OCI-LY7 (cell line): ENCODE measurements around the gene IER3. TPM values are rescaled to one million over a fixed set of nuclear protein-coding genes. Genes with fewer than 3 reads are reported as not detected.

Source experiments
- BruUV-seq: library from RNA; stranded (reverse); fragments of 400-500 nt; replicated peaks from 2 replicates; lab custom pipeline; 2021; lab: Mats Ljungman, UMichigan
- CTCF ChIA-PET: fragments of 300-600 bp; sonication (Branson Sonifier 250); formaldehyde crosslinking; loops from one replicate; lab custom pipeline; 2022; ENCODE audit warnings: antibody characterized with exemption; ENCODE audit not compliant: unreplicated experiment; lab: Charles Lee
- POLR2A ChIA-PET: fragments of 300-600 bp; sonication (Branson Sonifier 250); formaldehyde crosslinking; loops from one replicate; lab custom pipeline; 2022; ENCODE audit warnings: antibody characterized with exemption; lab: Charles Lee
- DNase-seq: peaks from one replicate; pipeline ENCODE4 v3.0.0-alpha.2; 2015; ENCODE audit warnings: low spot score
- H2AFZ ChIP-seq: fragments of 200-600 bp; sonication (generic), shearing (Covaris generic); 2 replicates; pipeline ENCODE4 v1.6.1; 2014; ENCODE audit warnings: mild to moderate bottlenecking, antibody characterized with exemption, low read length, moderate library complexity
- H3K27ac ChIP-seq: fragments of 200-600 bp; sonication (generic); 2 replicates; pipeline ENCODE4 v1.5.1; 2014; ENCODE audit warnings: mixed run types, low read depth, mild to moderate bottlenecking, moderate library complexity, low read length, inconsistent platforms; ENCODE audit not compliant: poor library complexity, severe bottlenecking
- H3K36me3 ChIP-seq: fragments of 200-600 bp; sonication (generic); 2 replicates; pipeline ENCODE4 v1.6.1; 2014; ENCODE audit warnings: mild to moderate bottlenecking, antibody characterized with exemption, low read length, moderate library complexity, mixed read lengths; ENCODE audit not compliant: insufficient read depth
- H3K4me1 ChIP-seq: fragments of 200-600 bp; sonication (generic); 2 replicates; pipeline ENCODE4 v1.5.1; 2014; ENCODE audit warnings: mild to moderate bottlenecking, low read length; ENCODE audit not compliant: insufficient read depth, poor library complexity, severe bottlenecking
- H3K4me2 ChIP-seq: fragments of 200-600 bp; sonication (generic); 2 replicates; pipeline ENCODE4 v1.6.1; 2014; ENCODE audit warnings: mild to moderate bottlenecking, low read length
- H3K4me3 ChIP-seq: fragments of 200-600 bp; sonication (generic); 2 replicates; pipeline ENCODE4 v1.5.1; 2014; ENCODE audit warnings: mild to moderate bottlenecking, low read depth, low read length; ENCODE audit not compliant: poor library complexity, severe bottlenecking
- H3K79me2 ChIP-seq: fragments of 200-600 bp; sonication (generic); 2 replicates; pipeline ENCODE4 v1.6.1; 2016; ENCODE audit warnings: low read depth, mild to moderate bottlenecking, low read length, moderate library complexity, mixed read lengths; ENCODE audit not compliant: insufficient read depth
- H3K9me2 ChIP-seq: fragments of 200-600 bp; sonication (generic); 2 replicates; pipeline ENCODE4 v1.6.1; 2016; ENCODE audit warnings: mild to moderate bottlenecking, low read length, mixed read lengths; ENCODE audit not compliant: insufficient read depth
- H3K9me3 ChIP-seq: fragments of 200-600 bp; sonication (generic); 2 replicates; pipeline ENCODE4 v1.6.1; 2014; ENCODE audit warnings: mild to moderate bottlenecking, mixed run types, low read length, mixed read lengths
- H4K20me1 ChIP-seq: fragments of 200-600 bp; sonication (generic); 2 replicates; pipeline ENCODE4 v1.6.1; 2014; ENCODE audit warnings: mild to moderate bottlenecking, antibody characterized with exemption, low read length, moderate library complexity, mixed read lengths; ENCODE audit not compliant: insufficient read depth
- EZH2phosphoT487 ChIP-seq: fragments of 200-600 bp; sonication (generic); IDR thresholded peaks from 2 replicates; pipeline ENCODE4 v1.6.1; 2018; ENCODE audit warnings: low read depth, borderline replicate concordance, mild to moderate bottlenecking, mixed run types, antibody characterized with exemption, low read length, moderate library complexity, mixed read lengths
- intact Hi-C: fragments of 100-400 bp; cut with micrococcal nuclease; formaldehyde crosslinking; loops from one replicate; pipeline ENCODE4 v1.10.0; 2022; ENCODE audit not compliant: unreplicated experiment
- total RNA-seq, 2 experiments: library from RNA; depleted of rRNA in 1 of 2; stranded (reverse); fragments of >200 nt in 1 of 2; shearing (Covaris generic) in 1 of 2; gene quantifications; 2 replicates each; pipeline ENCODE4 v1.2.3, GENCODE V29; 2014 to 2022
- TF ChIP-seq, protein P1 (sequence below): fragments of 200-600 bp; sonication (generic); conservative IDR thresholded peaks from 2 replicates; pipeline ENCODE4 v1.5.1; 2014; ENCODE audit warnings: mild to moderate bottlenecking, antibody characterized with exemption, low read length, moderate library complexity, mixed read lengths

The IER3 gene
- total RNA-seq, 2 experiments from 2014 or later, result 1.3 to 2.8 TPM

DNA sequence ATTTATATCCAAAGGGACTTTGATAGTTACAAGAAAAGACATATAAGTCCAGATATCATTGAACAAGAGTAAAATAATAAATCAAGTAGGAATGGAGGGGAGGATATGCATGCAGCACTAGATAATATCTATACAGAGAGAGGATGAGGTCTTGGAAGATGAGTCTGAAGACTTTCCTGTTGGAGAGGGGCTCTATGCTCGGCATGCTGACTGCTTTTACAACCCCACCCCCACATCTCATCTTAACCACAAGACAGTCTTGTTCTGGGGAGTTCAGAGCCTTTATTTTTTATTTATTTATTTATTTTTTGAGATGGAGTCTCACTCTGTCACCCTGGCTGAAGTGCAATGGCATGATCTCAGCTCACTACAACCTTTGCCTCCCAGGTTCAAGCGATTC lies 48.4 kb upstream of the IER3 start:
- CTCF ChIA-PET, result no interaction called here
- Histone ChIP-seq H3K4me1 (no peaks in the 10 kb centered on the region), H3K9me3 (no peaks in the 10 kb centered on the region), H4K20me1 (no peaks in the 10 kb centered on the region), H2AFZ (no peak overlapping the region), H3K4me2 (no peak overlapping the region), H3K9me2 (no peaks in the 10 kb centered on the region), H3K36me3 (no peaks in the 10 kb centered on the region), H3K4me3 (no peak overlapping the region), H3K79me2 (no peaks in the 10 kb centered on the region), H3K27ac (no peak overlapping the region)
- intact Hi-C loops, result no loop called here
- no TSS peak for BruUV-seq
- no peak for DNase-seq
- POLR2A ChIA-PET, result no interaction called here
- TF ChIP-seq, protein P1, sequence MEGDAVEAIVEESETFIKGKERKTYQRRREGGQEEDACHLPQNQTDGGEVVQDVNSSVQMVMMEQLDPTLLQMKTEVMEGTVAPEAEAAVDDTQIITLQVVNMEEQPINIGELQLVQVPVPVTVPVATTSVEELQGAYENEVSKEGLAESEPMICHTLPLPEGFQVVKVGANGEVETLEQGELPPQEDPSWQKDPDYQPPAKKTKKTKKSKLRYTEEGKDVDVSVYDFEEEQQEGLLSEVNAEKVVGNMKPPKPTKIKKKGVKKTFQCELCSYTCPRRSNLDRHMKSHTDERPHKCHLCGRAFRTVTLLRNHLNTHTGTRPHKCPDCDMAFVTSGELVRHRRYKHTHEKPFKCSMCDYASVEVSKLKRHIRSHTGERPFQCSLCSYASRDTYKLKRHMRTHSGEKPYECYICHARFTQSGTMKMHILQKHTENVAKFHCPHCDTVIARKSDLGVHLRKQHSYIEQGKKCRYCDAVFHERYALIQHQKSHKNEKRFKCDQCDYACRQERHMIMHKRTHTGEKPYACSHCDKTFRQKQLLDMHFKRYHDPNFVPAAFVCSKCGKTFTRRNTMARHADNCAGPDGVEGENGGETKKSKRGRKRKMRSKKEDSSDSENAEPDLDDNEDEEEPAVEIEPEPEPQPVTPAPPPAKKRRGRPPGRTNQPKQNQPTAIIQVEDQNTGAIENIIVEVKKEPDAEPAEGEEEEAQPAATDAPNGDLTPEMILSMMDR, result no peak
- TF ChIP-seq EZH2phosphoT487, result no peak

- H3K9me3 ChIP-seq, result no peaks in the 10 kb centered on the region
- H3K27ac ChIP-seq, result no peak overlapping the region
- no peak overlapping the region for H2AFZ ChIP-seq
- H3K4me1 ChIP-seq, result no peaks in the 10 kb centered on the region
- H3K4me3 ChIP-seq, result no peak overlapping the region
- DNase-seq, result no peak
- H3K36me3 ChIP-seq, result no peaks in the 10 kb centered on the region
- BruUV-seq, result no TSS peak
- POLR2A ChIA-PET, result interaction anchor here (1.3 kb wide), 1 partner anchor 9 kb away, joined by 3 read pairs; no protein-coding TSS in a partner anchor
- H4K20me1 ChIP-seq, result no peaks in the 10 kb centered on the region
- no peaks in the 10 kb centered on the region for H3K79me2 ChIP-seq
- TF ChIP-seq EZH2phosphoT487, result no peak
- TF ChIP-seq, protein P1, result no peak
- H3K4me2 ChIP-seq, result no peak overlapping the region
- intact Hi-C loops, result no loop called here
- CTCF ChIA-PET, result no interaction called here
- no peaks in the 10 kb centered on the region for H3K9me2 ChIP-seq
These were observed 46.5 kb upstream of the IER3 start for GRCh38 chr6:30790724-30791383.

DNA sequence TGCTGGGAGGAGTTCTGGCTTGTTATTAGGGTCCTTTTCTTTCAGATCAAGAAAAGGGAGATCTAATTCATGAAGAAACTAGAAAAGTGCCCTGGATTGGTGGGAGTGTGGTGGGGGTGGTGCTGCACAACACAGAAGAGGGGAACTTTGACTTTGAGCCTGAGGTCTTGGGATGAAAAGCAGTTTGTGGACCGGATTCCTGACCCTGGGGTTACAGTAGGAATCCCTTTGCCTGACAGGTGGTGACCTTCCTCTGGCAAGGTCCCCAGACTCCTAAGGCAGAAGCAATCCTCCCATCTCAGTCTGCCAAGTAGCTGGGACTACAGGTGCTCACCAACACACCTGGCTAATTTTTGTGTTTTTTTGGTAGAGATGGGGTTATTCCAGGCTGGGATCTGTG lies 45.3 kb upstream of the IER3 start:
- no peak for TF ChIP-seq EZH2phosphoT487
- TF ChIP-seq, protein P1, result no peak
- DNase-seq, result no peak
- ChIA-PET POLR2A (no interaction called here), CTCF (no interaction called here)
- H3K9me3 ChIP-seq, result no peaks in the 10 kb centered on the region
- no peaks in the 10 kb centered on the region for H3K9me2 ChIP-seq
- no peaks in the 10 kb centered on the region for H3K36me3 ChIP-seq
- H3K27ac ChIP-seq, result no peak overlapping the region
- intact Hi-C loops, result no loop called here
- no peak overlapping the region for H3K4me3 ChIP-seq
- no peak overlapping the region for H3K4me2 ChIP-seq
- BruUV-seq, result no TSS peak
- H3K79me2 ChIP-seq, result no peaks in the 10 kb centered on the region
- no peak overlapping the region for H2AFZ ChIP-seq
- H3K4me1 ChIP-seq, result no peaks in the 10 kb centered on the region
- H4K20me1 ChIP-seq, result no peaks in the 10 kb centered on the region
